B cell (primary cell): ENCODE results near the gene SMIM1. TPM values are rescaled to one million over a fixed set of nuclear protein-coding genes. Genes with fewer than 3 reads are reported as not detected.

Source experiments
- ATAC-seq: fragments of 200-7000 bp; cut with Tn5 transposase; one replicate; pipeline ENCODE4 v1.10.0; 2021; ENCODE audit warnings: low read depth, mild to moderate bottlenecking, moderate number of reproducible peaks, moderate library complexity
- CTCF ChIA-PET: fragments of 350-600 bp; sonication (Branson Sonifier 250); formaldehyde crosslinking; loops from one replicate; lab custom pipeline; 2021; ENCODE audit warnings: antibody characterized with exemption, inconsistent platforms; lab: Charles Lee
- POLR2A ChIA-PET: fragments of 350-600 bp; sonication (Branson Sonifier 250); formaldehyde crosslinking; loops from one replicate; lab custom pipeline; 2021; ENCODE audit warnings: antibody characterized with exemption; lab: Charles Lee
- DNase-seq: peaks from one replicate; pipeline ENCODE4 v3.0.0; 2013
- H2AFZ ChIP-seq: 2 replicates; pipeline ENCODE4 v1.6.1; 2012; ENCODE audit warnings: mild to moderate bottlenecking, low read depth, low read length; ENCODE audit not compliant: insufficient read depth, poor library complexity, severe bottlenecking
- H3K27ac ChIP-seq, 2 donors: 1 replicate in 1 of 2; 2 replicates in 1 of 2; pipeline ENCODE4 v1.5.1; 2012 to 2013; ENCODE audit warnings: low read length in 2 of 2, mild to moderate bottlenecking in 2 of 2, moderate library complexity in 1 of 2
- H3K27me3 ChIP-seq, 4 experiments: fragments of 200-600 bp in 1 of 4; sonication (generic) in 1 of 4; replicated peaks in 1 of 4; 1 replicate in 2 of 4; 2 replicates in 2 of 4; pipeline versions ENCODE4 v1.6.1 to v1.7.0; 2013 to 2016; ENCODE audit warnings: low read length in 3 of 4, mild to moderate bottlenecking in 2 of 4, mixed read lengths in 1 of 4, moderate library complexity in 1 of 4; ENCODE audit not compliant: insufficient read depth in 4 of 4, control insufficient read depth in 3 of 4; ENCODE audit errors: control extremely low read depth in 1 of 4
- H3K36me3 ChIP-seq, 2 experiments: replicated peaks in 1 of 2; 1 replicate in 1 of 2; 2 replicates in 1 of 2; pipeline versions ENCODE4 v1.6.1 to v1.7.1; 2013; ENCODE audit warnings: low read length in 1 of 2; ENCODE audit not compliant: insufficient read depth in 2 of 2, control insufficient read depth in 1 of 2; ENCODE audit errors: control extremely low read depth in 1 of 2, extremely low read depth in 1 of 2
- H3K4me1 ChIP-seq, 2 donors: fragments of 200-600 bp in 1 of 2; sonication (generic) in 1 of 2; 1 replicate in 1 of 2; 2 replicates in 1 of 2; pipeline versions ENCODE4 v1.5.1 to v1.6.1; 2013 to 2017; ENCODE audit warnings: low read length in 2 of 2; ENCODE audit not compliant: control insufficient read depth in 2 of 2, insufficient read depth in 2 of 2
- H3K4me2 ChIP-seq: replicated peaks from 2 replicates; pipeline ENCODE3; 2012; ENCODE audit warnings: mild to moderate bottlenecking, low read depth, low read length; ENCODE audit not compliant: poor library complexity, severe bottlenecking
- H3K4me3 ChIP-seq, 5 experiments: fragments of 200-600 bp in 1 of 5; sonication (generic) in 1 of 5; 1 replicate in 3 of 5; 2 replicates in 2 of 5; pipeline versions ENCODE4 v1.5.1 to v1.7.0; 2011 to 2016; ENCODE audit warnings: low read length in 4 of 5, mild to moderate bottlenecking in 4 of 5, low read depth in 2 of 5, control low read depth in 1 of 5, moderate library complexity in 1 of 5; ENCODE audit not compliant: insufficient read depth in 1 of 5; ENCODE audit errors: control extremely low read depth in 1 of 5, extremely low read depth in 1 of 5
- H3K79me2 ChIP-seq: fragments of 200-600 bp; sonication (generic); one replicate; pipeline ENCODE4 v1.6.0; 2016; ENCODE audit warnings: low read length; ENCODE audit not compliant: control insufficient read depth, insufficient read depth
- H3K9ac ChIP-seq: fragments of 200-600 bp; sonication (generic); 2 replicates; pipeline ENCODE4 v1.6.1; 2017; ENCODE audit warnings: mild to moderate bottlenecking, low read length, moderate library complexity
- H3K9me3 ChIP-seq, 3 donors: one replicate each; pipeline versions ENCODE4 v1.6.1 to v1.7.1; 2013; ENCODE audit warnings: low read length in 2 of 3; ENCODE audit not compliant: control insufficient read depth in 2 of 3, insufficient read depth in 1 of 3; ENCODE audit errors: control extremely low read depth in 1 of 3
- H4K20me1 ChIP-seq: 2 replicates; pipeline ENCODE4 v1.6.0; 2012; ENCODE audit warnings: mild to moderate bottlenecking, low read length; ENCODE audit not compliant: insufficient read depth, control insufficient read depth, poor library complexity, severe bottlenecking
- H3K27ac Mint-ChIP-seq: one replicate; pipeline ENCODE4 v1.8.0; 2021; ENCODE audit warnings: mixed read lengths
- H3K27me3 Mint-ChIP-seq: one replicate; pipeline ENCODE4 v1.8.0; 2021; ENCODE audit warnings: mixed read lengths
- H3K4me1 Mint-ChIP-seq: one replicate; pipeline ENCODE4 v1.8.0; 2021; ENCODE audit warnings: mixed read lengths
- H3K4me3 Mint-ChIP-seq: one replicate; pipeline ENCODE4 v1.8.0; 2021; ENCODE audit warnings: mixed read lengths
- H3K9me3 Mint-ChIP-seq: one replicate; pipeline ENCODE4 v1.8.0; 2022; ENCODE audit warnings: mixed read lengths; ENCODE audit not compliant: insufficient read depth
- EZH2 ChIP-seq: IDR thresholded peaks from 2 replicates; pipeline ENCODE4 v1.6.1; 2012; ENCODE audit warnings: borderline replicate concordance, low read depth, mild to moderate bottlenecking, moderate library complexity, low read length; ENCODE audit not compliant: insufficient read depth, poor library complexity, severe bottlenecking
- WGBS: methylation state at CpG from one replicate; pipeline ENCODE4 v1.1.5; 2013; ENCODE audit warnings: missing lambda C conversion rate; ENCODE audit not compliant: insufficient coverage; 5-methylcytosine and 5-hydroxymethylcytosine counted together
- intact Hi-C: fragments of 100-400 bp; cut with micrococcal nuclease; formaldehyde crosslinking; loops from one replicate; pipeline ENCODE4 v1.10.0; 2022
- polyA plus RNA-seq: library from polyadenylated mRNA; depleted of rRNA; stranded (reverse); fragments of >200 nt; gene quantifications from 2 replicates; pipeline ENCODE4 v1.2.3, GENCODE V29; 2012
- total RNA-seq, 2 donors: library from RNA; stranded (reverse); fragments of 120-200 nt in 1 of 2; gene quantifications; 1 replicate in 1 of 2; 2 replicates in 1 of 2; pipeline versions ENCODE4 v1.2.3 to v1.2.4, GENCODE V29; 2013 to 2022
- TF ChIP-seq, protein P1 (sequence below): fragments of 200-600 bp; IDR thresholded peaks from one replicate; pipeline ENCODE4 v1.8.0; 2022; ENCODE audit warnings: antibody characterized with exemption, mild to moderate bottlenecking

SMIM1 gene
- total and polyA plus RNA-seq, 2 donors (not counting 1 experiment from before 2014, with no cell fraction given) = 2.6 to 9.0 TPM

DNA sequence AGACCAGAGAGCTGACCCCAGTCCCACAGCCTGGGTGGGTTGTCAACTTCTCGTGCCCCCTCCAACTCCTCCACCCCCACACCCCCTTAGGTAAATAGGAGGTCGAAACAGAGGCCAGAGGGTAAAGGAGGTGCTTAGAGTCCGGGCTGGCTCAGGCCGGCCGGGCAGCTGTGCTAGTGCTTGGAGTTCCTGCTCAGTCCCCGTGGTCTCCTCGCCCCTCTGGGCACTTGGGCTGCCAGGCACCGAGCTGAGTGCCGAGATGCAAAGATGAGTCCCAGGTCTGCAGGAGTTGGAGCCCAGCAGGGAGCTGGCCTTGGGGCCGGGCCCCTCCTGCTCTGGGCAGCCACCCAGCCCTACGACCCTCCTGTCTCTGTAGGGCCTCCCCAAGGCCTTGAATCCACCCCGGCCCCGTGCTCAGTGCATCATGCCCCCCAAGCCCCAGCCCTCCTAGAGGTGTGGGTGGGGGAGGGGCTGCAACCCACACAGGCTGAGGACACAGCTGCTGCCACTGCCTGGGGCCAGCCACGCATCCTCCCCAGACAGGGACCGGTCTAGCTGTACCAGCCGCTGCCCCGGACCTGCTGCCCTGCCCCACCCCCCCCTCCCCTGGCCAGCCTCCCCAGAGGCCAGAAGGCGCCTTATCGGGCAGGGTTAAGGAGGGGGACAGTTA is 1.9 kb downstream of the SMIM1 start:
- H3K27ac Mint-ChIP-seq = no peak overlapping the region
- intact Hi-C loops = no loop called here
- DNase-seq (no peak), ATAC-seq (no peak)
- CTCF ChIA-PET = interaction anchor here (0.6 to 2.2 kb wide), 3 partner anchors 13 to 28 kb away, joined by 3 to 8 read pairs (median 4); no protein-coding TSS in a partner anchor
- H3K27me3 Mint-ChIP-seq = no peaks in the 10 kb centered on the region
- H3K4me1 Mint-ChIP-seq = peaks cover 23% of the 10 kb centered on the region
- POLR2A ChIA-PET = interaction anchor here (1.4 kb wide), 1 partner anchor 22 kb away, joined by 5 read pairs; the partner anchor contains the start of gene LRRC47
- WGBS = 94% methylated on average over 13 of the region's 19 CpGs
- Histone ChIP-seq H3K36me3 (no peaks in the 10 kb centered on the region), H3K9ac (no peak overlapping the region), H3K9me3 (no peaks in the 10 kb centered on the region), H4K20me1 (no peaks in the 10 kb centered on the region), H3K79me2 (no peaks in the 10 kb centered on the region), H3K27ac (no peak overlapping the region), H2AFZ (no peak overlapping the region), H3K4me1 (peaks cover 19 to 33% of the 10 kb centered on the region in 2 donors), H3K4me2 (no peak overlapping the region), H3K4me3 (no peak overlapping the region), H3K27me3 (no peaks in the 10 kb centered on the region)
- H3K4me3 Mint-ChIP-seq = no peak overlapping the region
- no peaks in the 10 kb centered on the region for H3K9me3 Mint-ChIP-seq
- no peak for TF ChIP-seq EZH2
- TF ChIP-seq, protein P1, sequence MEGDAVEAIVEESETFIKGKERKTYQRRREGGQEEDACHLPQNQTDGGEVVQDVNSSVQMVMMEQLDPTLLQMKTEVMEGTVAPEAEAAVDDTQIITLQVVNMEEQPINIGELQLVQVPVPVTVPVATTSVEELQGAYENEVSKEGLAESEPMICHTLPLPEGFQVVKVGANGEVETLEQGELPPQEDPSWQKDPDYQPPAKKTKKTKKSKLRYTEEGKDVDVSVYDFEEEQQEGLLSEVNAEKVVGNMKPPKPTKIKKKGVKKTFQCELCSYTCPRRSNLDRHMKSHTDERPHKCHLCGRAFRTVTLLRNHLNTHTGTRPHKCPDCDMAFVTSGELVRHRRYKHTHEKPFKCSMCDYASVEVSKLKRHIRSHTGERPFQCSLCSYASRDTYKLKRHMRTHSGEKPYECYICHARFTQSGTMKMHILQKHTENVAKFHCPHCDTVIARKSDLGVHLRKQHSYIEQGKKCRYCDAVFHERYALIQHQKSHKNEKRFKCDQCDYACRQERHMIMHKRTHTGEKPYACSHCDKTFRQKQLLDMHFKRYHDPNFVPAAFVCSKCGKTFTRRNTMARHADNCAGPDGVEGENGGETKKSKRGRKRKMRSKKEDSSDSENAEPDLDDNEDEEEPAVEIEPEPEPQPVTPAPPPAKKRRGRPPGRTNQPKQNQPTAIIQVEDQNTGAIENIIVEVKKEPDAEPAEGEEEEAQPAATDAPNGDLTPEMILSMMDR = no peak

DNA sequence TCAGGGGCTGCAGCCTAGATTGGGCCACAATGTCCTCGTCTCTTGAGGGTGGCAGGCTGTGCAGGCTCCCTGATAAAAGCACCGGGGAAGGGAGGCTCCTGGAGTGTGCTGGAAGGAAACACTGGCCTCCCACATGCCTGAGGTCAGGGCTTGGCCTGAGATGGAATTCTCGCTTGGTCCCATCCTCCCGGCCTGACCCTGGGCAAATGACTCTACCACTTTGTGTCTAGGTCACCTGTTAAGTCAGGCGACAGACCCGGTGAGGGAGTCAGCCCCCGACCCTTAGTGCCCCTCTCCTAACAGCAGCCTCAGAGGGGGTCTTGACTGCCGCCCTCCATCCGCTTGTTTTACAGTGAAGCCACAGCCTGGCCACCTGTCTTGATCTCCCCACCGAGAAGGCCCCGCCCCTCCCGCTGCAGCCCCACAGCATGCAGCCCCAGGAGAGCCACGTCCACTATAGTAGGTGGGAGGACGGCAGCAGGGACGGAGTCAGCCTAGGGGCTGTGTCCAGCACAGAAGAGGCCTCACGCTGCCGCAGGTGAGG is 2.5 kb downstream of the SMIM1 start:
- DNase-seq = no peak
- Histone ChIP-seq H3K36me3 (peaks cover 0 to 6% of the 10 kb centered on the region in 2 experiments), H3K4me1 (peaks cover 19 to 33% of the 10 kb centered on the region in 2 donors), H3K27ac (no peak overlapping the region), H3K27me3 (no peaks in the 10 kb centered on the region), H3K9me3 (no peaks in the 10 kb centered on the region), H3K4me2 (peak overlapping the region; percentile 43), H2AFZ (no peak overlapping the region), H3K4me3 (no peak overlapping the region), H4K20me1 (no peaks in the 10 kb centered on the region), H3K9ac (no peak overlapping the region), H3K79me2 (no peaks in the 10 kb centered on the region)
- TF ChIP-seq, protein P1 = no peak
- no peak for TF ChIP-seq EZH2
- WGBS = 43% methylated on average over 16 of the region's 17 CpGs
- H3K9me3 Mint-ChIP-seq = no peaks in the 10 kb centered on the region
- ChIA-PET CTCF (interaction anchor here (1.1 to 2.2 kb wide), 5 partner anchors 12 to 122 kb away, joined by 3 to 14 read pairs (median 4); partner anchors contain the start of gene LRRC47), POLR2A (no interaction called here)
- H3K4me3 Mint-ChIP-seq = peak overlapping the region; percentile 29
- peak overlapping the region; percentile 59 for H3K27ac Mint-ChIP-seq
- peaks cover 23% of the 10 kb centered on the region for H3K4me1 Mint-ChIP-seq
- ATAC-seq = no peak
- intact Hi-C loops = no loop called here
- H3K27me3 Mint-ChIP-seq = no peaks in the 10 kb centered on the region
